ENCODE data around the gene UPK3BL1.
"Not testable (repeated sequence)": the region's sequence is repeated elsewhere in the genome, so short reads cannot be mapped to it uniquely, and the experiment has no call there.

UPK3BL1 gene

GRCh38 chr7:102627271-102627904 is 15.2 kb downstream of the UPK3BL1 start:
- DNase-seq (ENCODE audit: low read depth in 2 of 2) = not testable (repeated sequence)

GRCh38 chr7:102618122-102618521 is 24.5 kb downstream of the UPK3BL1 start:
- not testable (repeated sequence) for DNase-seq (ENCODE audit: low read depth in 2 of 2)

- not testable (repeated sequence) for DNase-seq (ENCODE audit: low read depth in 2 of 2)
Observed at GRCh38 chr7:102616507-102617125, 26.0 kb downstream of the UPK3BL1 start, which contains the start of gene RASA4. TSS of gene RASA4 (minus strand) at chr7:102616756. CDS start at chr7:102616689, 67 bp downstream.

- not testable (repeated sequence) for DNase-seq (ENCODE audit: low read depth in 2 of 2)
Observed at GRCh38 chr7:102615930-102616329, 26.7 kb downstream of the UPK3BL1 start.

- not testable (repeated sequence) for DNase-seq (ENCODE audit: low read depth in 2 of 2)
Observed at GRCh38 chr7:102614873-102615272, 27.7 kb downstream of the UPK3BL1 start.

- not testable (repeated sequence) for DNase-seq (ENCODE audit: low read depth in 2 of 2)
Observed at GRCh38 chr7:102614346-102614697, 28.3 kb downstream of the UPK3BL1 start.

GRCh38 chr7:102613575-102614345 is 28.8 kb downstream of the UPK3BL1 start:
- DNase-seq (ENCODE audit: low read depth in 2 of 2) = not testable (repeated sequence)

GRCh38 chr7:102611675-102612325 is 30.8 kb downstream of the UPK3BL1 start:
- not testable (repeated sequence) for DNase-seq (ENCODE audit: low read depth in 2 of 2)

- not testable (repeated sequence) for DNase-seq (ENCODE audit: low read depth in 2 of 2)
Observed at GRCh38 chr7:102611013-102611674, 31.4 kb downstream of the UPK3BL1 start.

GRCh38 chr7:102610441-102610840 is 32.1 kb downstream of the UPK3BL1 start:
- not testable (repeated sequence) for DNase-seq (ENCODE audit: low read depth in 2 of 2)

- not testable (repeated sequence) for DNase-seq (ENCODE audit: low read depth in 2 of 2)
Observed at GRCh38 chr7:102609734-102610133, 32.9 kb downstream of the UPK3BL1 start.

- not testable (repeated sequence) for DNase-seq (ENCODE audit: low read depth in 2 of 2)
Observed at GRCh38 chr7:102606848-102607247, 35.7 kb downstream of the UPK3BL1 start.

GRCh38 chr7:102604431-102605145 is 38.0 kb downstream of the UPK3BL1 start:
- DNase-seq (ENCODE audit: low read depth in 2 of 2) = not testable (repeated sequence)

- DNase-seq (ENCODE audit: low read depth in 2 of 2) = not testable (repeated sequence)
Observed at GRCh38 chr7:102602317-102602716, 40.3 kb downstream of the UPK3BL1 start.

GRCh38 chr7:102599699-102600098 is 42.9 kb downstream of the UPK3BL1 start:
- DNase-seq (ENCODE audit: low read depth in 2 of 2) = not testable (repeated sequence)

- DNase-seq (ENCODE audit: low read depth in 2 of 2) = not testable (repeated sequence)
Observed at GRCh38 chr7:102596036-102596435, 46.6 kb downstream of the UPK3BL1 start.

GRCh38 chr7:102593637-102594334 is 48.8 kb downstream of the UPK3BL1 start:
- DNase-seq (ENCODE audit: low read depth in 2 of 2) = not testable (repeated sequence)

GRCh38 chr7:102592477-102593019 is 50.0 kb downstream of the UPK3BL1 start:
- DNase-seq (ENCODE audit: low read depth in 2 of 2) = not testable (repeated sequence)

GRCh38 chr7:102589857-102590256 is 52.7 kb downstream of the UPK3BL1 start:
- DNase-seq (ENCODE audit: low read depth in 2 of 2) = not testable (repeated sequence)
